C1 segment of cervical spinal cord (tissue), 14 donors: ENCODE measurements around the gene CALCR.
A peak's percentile ranks its signal among the peaks of the same experiment; 100 is the strongest.
"Not testable (repeated sequence)": the region's sequence is repeated elsewhere in the genome, so short reads cannot be mapped to it uniquely, and the experiment has no call there.

Source experiments
- DNase-seq, 14 donors: peaks; one replicate each; lab custom pipeline; 2025; lab: John Stamatoyannopoulos, UW

The CALCR gene

DNA sequence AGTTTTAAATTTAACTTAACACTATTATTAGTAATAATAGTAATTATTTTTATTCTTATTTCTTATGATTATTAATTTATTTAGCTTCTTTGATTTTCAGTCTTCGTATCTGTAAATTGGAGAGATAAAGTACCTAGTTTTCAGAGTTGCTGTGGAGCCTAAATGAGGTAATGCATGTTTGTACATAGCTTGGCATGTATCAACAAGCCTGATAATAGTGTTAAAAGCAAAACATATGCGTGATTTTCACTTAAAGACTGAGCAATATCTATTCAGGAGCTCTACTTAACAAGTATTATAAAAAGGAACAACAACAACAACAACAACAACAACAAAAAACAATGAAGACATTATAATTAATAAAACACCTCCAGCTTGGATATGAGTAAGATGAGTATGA lies 12.4 kb downstream of the CALCR start:
- DNase-seq, result no peak

DNA sequence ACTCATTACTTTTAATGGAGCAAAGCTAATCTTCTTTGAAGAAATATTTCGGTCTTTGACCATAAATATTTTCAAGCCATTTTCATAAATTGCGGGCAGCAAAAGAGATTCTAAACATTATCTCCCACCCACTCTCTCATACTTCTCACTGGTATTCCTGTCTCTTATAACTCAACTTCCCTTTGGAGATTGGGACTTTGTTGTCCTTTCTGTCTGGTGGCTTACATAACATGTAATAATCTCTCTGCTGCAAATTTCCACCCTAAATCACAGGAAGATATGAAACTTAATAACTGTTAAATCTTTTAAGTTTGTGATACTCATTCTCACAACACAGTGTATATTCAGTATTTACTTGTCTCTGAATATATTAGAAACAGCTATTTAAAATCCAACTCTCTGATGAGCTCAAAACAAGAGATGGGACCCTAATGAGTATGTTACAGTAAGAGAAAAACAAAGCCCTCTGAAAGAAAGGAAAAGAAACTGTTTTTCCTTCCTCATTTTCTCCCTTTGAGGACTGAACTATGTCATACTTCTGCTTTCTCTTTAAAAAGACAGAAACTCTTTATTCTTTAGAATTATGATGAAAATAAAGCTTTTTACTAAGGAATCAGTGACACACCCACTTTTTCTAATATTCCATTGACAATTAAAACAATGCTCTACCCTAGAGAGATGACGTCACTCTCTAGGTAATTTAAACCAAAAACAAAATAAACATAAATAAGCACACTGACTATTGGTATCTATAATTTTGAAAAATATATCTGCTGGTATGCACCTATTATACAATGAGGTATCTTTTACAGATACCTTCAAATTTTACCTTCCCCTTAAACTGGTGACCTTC lies 14.7 kb downstream of the CALCR start:
- no peak for DNase-seq

DNA sequence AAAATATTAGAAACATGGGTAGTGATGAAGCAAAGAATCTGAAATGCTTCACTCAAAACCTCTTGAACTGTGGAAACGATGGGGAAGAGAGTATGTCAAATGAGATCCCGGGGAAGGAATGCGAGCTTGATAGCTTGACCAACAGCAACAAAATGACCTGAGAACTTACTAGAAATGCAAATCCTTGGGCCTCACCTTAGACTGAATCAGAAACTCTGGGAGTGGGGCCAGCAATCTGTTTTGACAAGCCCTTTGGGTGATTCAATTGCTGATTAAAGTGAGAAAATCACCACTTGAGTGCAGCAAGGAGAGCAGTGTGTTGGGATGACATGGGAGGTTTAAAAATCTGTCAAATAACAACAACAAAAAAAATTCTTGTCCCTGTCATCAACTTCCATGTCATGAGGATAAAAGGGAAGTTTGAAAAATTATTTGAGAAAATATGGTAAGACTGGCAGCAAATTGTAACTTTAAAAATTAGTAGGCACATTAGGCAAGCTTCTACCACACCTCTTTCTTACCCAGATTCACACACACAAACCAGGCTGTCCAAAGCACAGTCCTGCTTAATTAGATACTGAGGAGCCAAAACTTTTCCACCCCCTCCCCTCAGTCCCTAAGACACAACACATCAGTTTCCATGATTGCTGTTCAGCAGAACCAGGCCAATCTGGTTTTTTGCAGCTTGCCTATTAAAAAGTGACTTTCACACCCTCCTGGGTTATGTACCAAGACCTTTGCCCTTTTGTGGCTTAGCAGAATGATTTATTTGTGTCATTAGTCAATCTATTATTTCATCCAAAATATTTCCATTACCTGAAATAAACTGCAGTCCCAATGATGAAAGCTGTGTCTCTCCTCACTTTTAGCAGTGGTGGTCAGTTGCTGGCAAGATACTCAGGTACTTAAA lies 15.6 kb downstream of the CALCR start:
- no peak for DNase-seq

DNA sequence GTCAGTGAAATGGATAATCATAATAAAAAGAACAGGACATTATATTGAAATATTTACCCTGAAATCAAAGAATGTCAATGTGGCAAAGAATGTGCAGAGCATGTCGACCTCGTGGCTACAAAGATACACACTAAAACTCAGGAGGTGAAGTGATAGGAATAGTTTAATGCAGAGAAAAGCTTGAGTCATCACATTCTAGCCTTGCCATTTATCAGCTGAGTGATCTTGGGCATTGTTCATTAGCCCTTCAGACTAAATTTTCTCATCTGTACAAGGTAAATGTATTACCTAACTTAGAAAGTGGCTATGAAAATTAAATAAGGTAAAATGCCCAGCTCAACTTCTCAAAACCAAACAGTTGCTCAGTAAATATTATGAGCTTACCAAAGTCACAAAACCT lies 22.6 kb downstream of the CALCR start:
- DNase-seq, result no peak

DNA sequence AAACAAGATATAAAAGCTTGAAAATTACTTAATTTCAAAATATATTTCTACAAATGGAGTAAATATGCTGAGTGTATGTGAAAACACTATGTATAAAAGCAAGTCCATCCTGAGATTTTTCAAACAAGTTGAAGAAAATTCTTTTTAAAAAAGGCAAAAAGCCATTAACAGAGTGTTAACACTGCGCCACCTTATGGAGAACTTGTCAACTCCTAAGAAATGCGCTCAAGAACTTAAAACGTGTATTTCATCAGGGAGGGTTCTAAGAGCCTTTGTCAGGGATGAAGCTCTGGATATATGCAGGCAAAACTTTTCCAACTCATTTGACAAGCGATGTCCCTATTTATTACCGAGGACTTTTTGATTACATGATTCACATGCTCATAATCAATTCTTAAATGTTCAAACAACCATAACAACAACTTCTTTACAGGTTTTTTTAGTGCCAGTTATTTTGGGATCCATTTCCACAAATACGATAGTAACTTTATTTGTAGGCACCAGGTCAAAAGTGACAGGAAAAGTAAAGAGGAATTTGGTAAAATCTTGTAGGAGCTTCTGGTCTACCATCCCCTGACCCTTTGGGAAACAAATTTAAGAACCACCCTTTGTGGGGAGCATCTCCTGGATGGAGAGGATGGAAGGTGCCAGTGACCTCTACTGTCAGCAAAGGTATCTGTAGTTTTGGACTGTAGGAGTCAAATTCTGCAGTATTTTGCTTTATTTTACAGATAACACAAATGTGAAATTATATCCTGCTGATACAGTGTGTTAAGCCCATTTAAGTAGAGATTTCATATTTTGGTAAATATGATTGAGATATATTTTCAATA lies 23.2 kb downstream of the CALCR start:
- no peak for DNase-seq

DNA sequence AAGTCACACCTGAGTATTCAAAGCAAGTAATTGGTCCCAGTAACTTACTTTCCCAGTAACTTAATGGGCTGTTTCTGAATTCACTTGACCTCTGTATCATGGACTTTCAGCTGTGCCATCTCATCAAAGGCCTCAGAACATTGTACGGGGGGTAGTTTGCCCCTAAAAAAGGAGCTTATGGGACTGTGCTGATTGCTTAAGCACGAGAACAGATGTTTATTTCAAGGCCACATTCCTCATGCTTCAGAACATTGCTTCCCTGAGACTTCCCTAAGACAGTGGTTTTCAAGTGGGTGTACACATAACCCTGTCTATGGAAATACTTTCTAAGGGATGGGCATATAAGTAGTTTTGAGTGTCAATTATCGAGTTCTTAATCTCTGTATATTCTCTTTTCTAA lies 26.8 kb downstream of the CALCR start:
- no peak for DNase-seq

DNA sequence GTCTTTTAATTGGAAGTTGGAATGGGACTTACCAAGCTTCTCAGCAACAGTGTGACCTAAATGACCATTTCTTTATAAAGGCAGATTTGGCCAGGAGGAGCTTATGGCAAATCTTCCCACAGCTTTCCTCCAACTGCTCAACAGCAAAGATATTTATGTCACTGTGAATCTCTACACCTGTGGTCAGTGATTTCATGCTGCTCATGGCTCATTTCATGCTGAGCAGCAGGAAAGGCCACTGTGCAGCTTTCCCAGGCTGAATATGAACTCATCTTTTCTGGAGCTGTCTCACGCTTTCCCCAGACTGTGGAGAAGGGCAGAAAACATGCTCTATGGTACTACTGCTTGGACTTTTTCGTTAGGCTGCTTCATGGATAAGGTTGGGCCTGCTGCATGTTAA lies 29.8 kb downstream of the CALCR start:
- DNase-seq, result peak in 1 of 14 donors; percentile 76

DNA sequence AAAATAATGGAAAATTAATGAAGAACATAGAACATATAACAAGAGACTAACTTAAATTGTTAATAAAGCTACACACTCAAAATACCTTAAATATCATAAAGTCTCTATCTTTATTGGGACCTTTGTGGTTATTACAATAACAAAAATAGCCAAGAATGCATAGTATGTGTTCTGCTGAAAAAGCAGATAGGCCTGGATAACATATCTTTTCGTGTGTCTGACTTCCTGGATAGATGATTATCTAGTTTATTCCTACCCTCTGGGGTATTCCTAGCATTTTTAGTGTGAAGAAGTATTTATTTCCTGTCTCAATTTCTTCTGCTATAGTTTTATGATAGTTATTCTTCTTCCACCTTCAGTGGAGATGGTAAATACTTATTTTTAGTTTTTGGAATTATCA lies 36.5 kb downstream of the CALCR start:
- no peak for DNase-seq

DNA sequence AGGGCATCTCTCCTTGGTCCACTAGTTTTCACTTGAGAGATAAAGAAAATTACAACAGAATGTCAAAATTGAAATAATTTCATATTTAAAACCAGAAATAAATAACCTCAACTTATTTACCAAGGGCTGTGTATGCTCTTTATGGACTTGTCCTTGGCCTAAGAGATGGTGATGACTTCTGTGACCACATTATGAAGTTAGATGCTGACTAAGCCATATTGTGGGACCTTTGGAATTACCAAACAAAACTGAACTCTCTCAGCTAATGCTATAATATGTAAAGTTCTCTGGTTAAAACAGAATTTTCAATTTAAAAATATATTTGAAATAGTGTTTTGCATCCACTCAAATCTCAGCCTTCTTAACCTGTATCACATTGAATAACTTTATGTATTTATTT lies 38.9 kb downstream of the CALCR start:
- no peak for DNase-seq

DNA sequence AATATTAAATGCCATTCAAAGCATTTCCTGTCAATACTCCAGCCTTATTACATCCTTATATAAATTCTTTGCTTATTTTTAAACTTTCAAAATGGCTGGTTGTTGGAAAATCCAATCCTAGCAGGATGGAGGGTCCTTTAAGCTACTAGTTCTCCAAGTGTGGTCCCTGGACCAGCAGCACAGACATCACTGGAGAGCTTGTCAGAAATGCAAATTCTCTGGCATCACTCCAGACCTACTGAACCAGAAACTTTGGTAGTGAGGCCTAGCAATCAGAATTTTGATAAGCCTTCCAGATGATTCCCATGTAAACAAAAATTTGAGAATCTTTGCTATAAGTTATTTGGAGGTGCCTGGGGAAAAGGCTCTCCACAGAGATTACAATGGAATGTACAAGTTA lies 43.8 kb downstream of the CALCR start:
- DNase-seq, result no peak

DNA sequence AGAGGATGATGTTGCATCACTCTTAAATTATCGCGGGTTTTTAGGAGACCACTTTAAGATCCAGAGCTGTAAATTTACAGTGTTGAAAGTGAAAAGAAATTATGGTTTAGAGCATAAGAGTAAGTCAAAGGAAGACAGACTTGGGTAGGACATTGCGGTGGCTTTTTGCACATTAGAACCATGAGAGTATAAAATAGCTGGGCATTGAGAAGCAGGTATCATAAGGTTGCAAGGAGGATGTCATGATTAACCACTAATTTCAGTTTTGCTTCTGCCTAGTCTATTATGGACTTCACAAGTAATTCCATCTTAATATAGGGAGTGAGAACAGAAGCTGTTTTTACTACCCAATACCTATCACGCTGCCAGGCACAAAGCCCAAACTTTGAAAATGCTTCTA lies 57.7 kb downstream of the CALCR start:
- no peak for DNase-seq

DNA sequence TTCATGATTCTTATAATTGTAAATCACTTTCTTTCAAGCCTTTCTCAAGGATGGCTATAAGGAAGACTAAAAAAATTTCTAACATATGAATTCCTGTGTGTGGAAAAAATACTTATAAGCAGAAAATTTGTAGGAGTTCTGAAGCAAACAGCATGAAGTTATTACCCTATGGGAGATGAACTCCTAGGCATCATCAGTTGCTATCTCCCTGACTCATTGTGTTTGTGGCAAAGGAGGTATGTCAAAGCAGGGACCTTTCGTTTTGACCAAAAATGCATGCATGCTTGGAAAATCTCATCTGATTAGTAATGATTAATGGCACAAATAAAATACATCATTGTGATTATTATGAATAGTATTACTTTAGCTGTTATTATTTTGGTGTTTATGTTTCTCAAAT lies 59.4 kb downstream of the CALCR start:
- no peak for DNase-seq

DNA sequence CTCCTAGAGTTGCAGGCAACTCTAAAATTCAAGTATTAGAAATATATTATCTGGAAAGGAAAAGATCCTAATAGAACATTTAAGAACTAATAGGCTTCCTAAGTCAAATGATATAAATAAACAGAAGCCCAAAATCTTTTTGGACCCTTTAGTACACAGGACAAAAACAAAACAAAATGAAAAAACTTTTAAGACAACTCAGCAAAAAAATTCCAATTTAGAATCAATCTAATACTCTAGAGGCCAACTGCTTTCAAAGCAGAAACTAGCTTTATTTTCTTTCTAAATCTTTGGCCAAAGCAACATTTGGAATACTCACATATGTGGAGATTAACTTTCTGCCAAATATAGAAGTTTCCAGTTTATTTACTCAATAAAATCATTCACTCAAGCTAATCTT lies 65.2 kb downstream of the CALCR start:
- no peak for DNase-seq

DNA sequence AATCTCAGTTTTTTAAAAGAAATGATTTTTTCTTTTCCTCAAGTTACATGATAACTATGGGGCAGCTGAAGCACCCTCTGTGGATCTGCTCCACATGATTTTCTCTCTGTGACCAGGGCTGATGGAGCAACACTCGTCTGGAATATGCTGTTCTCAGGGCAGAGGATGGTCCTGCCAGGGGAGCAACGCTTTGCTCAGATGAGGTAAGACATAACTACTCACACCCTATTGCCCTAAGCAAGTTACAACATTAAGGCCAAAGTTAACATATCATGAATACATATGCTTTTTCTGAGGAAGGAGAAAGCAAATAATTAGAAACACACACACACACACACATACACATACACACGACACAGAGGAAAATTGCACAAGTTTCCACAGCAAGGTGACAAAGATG lies 71.4 kb downstream of the CALCR start:
- DNase-seq, result no peak

DNA sequence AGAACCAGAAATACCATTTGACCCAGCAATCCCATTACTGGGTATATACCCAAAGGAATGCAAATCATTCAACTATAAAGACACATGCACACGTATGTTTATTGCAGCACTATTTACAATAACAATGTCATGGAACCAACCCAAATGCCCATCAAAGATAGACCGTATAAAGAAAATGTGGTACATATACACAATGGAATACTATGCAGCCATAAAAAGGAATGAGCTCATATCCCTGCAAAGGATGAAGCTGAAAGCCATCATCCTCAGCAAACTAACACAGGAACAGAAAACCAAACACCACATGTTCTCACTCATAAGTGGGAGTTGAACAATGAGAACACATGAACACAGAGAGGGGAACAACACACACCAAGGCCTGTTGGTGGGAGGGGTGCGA lies 82.7 kb downstream of the CALCR start:
- DNase-seq, result not testable (repeated sequence)

DNA sequence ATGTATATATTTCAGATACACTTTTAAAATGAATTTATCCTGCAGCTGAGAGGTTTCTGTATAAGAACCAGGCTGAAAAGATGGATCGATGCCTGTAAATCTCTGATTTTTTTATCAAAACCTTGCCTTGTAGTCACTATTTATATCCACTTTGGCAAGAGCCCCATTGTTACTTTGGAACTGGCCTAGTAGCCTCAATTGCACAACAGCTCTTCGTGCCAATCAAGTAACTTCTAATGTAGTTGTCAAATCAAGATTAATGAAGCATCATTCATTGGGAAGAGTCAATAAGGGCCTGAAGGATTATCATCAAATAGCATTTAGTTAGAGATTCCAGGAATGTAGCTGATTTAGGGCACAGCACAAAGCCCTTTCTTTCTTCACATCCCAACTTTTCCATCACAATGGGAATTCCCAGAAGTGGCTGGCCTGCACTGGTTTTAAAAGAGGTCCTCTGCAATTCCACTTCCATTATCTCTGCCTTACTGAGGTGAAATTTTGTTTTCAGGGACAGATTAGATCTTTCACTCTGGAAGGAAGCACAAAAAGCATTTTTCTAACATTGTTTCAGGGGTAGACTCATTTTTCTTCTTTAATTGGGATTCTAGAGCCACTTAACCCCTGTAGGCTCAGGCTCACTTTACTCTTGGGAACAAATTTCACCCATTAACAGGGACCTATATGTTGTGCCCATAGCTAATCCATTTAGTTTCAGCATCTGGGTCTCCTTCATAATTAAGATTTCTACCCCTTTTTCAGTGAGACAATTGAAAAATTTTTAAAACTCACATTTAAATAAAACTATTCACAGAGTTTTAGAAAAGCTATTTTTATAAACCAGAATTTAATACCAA lies 97.8 kb downstream of the CALCR start:
- no peak for DNase-seq

DNA sequence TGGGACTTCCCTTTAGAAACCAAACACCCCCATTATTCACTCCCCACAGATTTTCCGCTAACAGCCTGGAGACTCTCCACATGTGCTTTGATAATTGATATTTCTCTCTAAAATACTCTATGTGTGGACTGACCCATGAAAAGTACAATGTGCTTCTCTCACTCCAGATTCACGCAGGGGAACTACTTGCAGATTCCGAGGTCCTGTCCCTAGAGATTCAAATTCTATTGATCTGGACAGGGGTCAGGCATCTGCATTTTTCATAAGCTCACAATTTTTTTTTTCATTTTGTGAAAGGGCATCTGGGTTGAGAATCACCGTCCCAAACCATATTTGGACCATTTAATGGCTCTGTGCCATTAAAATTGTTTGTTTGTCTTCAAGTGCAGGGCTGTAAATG lies 98.7 kb downstream of the CALCR start:
- no peak for DNase-seq

DNA sequence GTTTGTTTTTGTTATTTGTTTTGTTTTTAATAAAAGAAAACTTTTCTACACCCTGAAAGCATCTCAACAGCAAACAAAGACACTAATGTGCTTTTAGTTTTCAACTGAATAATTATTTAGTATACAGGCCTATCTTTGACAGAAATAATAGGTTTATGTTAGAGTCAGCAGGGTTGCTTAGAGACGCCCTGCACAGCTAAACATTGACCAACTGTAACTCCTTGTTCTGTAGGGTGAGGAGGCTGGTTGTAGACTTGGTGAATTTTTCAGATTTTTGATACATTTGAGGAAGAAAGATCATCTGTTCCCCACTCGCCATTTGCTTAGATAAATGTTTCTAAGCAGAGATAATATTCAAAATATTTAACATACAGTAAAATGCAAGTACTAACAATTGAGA lies 103.1 kb downstream of the CALCR start:
- no peak for DNase-seq

DNA sequence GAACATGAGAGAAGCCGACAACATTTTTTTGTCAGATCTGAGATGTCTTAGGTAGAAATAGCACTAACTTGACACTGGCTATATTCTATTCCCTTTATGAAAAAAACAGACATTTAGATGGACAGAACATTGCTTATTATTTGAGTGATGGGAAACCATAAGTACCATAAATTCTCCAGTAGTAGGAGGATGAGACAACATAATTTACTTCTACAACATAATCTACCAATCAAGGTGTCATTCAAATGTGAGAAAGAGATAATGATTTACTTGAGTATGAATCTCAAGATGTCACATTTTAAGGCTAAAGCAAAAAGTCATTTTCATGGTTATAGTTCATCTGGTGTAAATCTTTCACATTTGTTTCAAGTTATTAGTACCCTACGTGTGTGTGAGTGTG lies 110.8 kb downstream of the CALCR start:
- no peak for DNase-seq

DNA sequence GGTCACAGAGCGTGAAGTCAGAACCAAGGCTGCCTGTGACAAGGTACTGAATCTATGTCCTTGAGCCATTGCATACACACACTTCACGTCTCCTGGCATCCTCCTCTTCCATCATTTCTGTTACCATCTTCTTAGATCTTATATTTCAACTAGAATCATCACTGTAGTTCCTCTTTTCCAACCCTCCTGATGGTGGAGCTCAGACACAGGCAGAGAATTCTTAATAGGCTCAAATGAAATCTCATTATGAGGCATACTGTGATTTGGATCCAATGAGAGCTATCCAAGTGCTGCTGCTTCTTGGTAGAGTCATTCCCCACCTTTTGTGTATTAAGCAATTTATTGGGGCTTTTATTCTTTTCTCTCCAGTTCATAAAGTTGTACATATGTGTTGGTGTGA lies 113.2 kb downstream of the CALCR start:
- no peak for DNase-seq

DNA sequence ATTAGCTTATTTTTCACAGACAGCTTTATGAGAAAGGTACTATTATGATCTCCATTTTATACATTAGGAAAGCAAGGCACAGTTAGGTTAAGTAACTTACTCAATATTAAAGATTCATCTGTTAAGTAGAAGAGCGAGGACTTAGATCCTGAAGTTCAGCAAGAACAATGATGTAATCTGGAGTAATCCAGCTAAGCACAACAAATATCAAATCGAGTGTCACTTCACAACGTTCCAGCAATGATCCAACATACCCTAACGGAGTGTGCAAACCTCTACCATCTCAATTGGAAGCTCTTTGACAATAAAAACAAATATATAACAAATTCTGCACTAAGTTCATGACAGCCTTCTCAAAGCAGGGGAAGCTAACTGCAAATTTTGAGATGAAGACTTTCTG lies 121.3 kb downstream of the CALCR start:
- DNase-seq, result no peak
